ENCODE results near the gene SEC16B. TPM values are rescaled to one million over a fixed set of nuclear protein-coding genes. Genes with fewer than 3 reads are reported as not detected.

Gene SEC16B
- total and polyA plus RNA-seq, 2 of the 13 experiments (the other 11 are each of a cell fraction or from before 2014, with no cell fraction given), result 4.6 to 5.8 TPM

DNA sequence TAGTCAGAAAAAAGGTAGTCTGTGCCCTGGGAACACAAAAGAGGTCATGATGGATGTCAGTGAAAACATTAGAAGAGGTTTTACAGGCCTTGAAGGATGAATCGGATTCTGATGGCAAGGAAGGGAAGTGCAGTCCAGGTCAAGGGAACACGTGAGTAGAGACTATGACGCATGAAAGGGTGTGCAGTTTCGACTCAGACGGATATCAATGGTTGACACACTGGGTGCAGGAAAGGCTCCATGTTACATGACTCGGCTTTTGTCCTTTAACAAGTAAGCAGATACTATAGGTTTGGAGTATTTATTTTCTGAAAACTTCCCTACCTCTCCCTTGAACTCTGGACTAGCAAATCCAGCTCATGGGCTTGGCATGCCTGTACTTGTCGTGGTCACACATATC is 55.3 kb downstream of the SEC16B start:
- Histone ChIP-seq H3K4me3 (replicated peaks in 1 of 3; ENCODE audit: insufficient read depth in 1 of 3, low read depth in 2 of 3, low read length in 3 of 3) (no peak overlapping the region), H3K27me3 (ENCODE audit: control insufficient read depth in 1 of 2, insufficient read depth in 2 of 2, low read length in 2 of 2) (no peaks in the 10 kb centered on the region), H3K79me2 (ENCODE audit: insufficient read depth, low read length) (no peaks in the 10 kb centered on the region), H2AFZ (ENCODE audit: low read length) (no peak overlapping the region), H3K4me2 (ENCODE audit: low read depth, low read length) (peak overlapping the region; percentile 51), H3K36me3 (replicated peaks in 1 of 2; ENCODE audit: control insufficient read depth in 1 of 2, insufficient read depth in 2 of 2, low read length in 2 of 2) (no peaks in the 10 kb centered on the region), H3K4me1 (ENCODE audit: insufficient read depth, low read length) (peaks cover 17% of the 10 kb centered on the region), H3K9me3 (ENCODE audit: low read length) (no peaks in the 10 kb centered on the region), H4K20me1 (ENCODE audit: insufficient read depth, low read length) (no peaks in the 10 kb centered on the region), H3K27ac (ENCODE audit: extremely low read length, insufficient read depth, low read length) (no peak overlapping the region), H3K9ac (ENCODE audit: insufficient read depth, low read depth, low read length) (no peak overlapping the region)
- WGBS (ENCODE audit: low lambda C conversion rate), result 6% methylated on average over 7 of the region's 7 CpGs
- in situ Hi-C loops (cut with HindIII; ENCODE audit: extremely low pct_ligation_motif_present, low pct_unique_long_range_greater_than_20kb), result no loop called here
- CTCF ChIA-PET (ENCODE audit: low intra/inter-chr PET ratio, low total read pairs), result interaction anchor here (1.4 kb wide), 1 partner anchor 1017 kb away, joined by 5 read pairs; no protein-coding TSS in a partner anchor
- no TSS peak for BruUV-seq (replicated peaks)
- peak; percentile 36 for DNase-seq (ENCODE audit: low spot score)
- POLR2A ChIA-PET, result no interaction called here
- peak; percentile 62 for ATAC-seq
- intact Hi-C loops (cut with micrococcal nuclease; ENCODE audit: unreplicated experiment), result no loop called here
- peak; percentile 34 for FAIRE-seq
- no peak for TF ChIP-seq KLF15 (CRISPR knock-in tag; IDR thresholded peaks at IDR 0.05; ENCODE audit: borderline replicate concordance)
- TF ChIP-seq POGK (CRISPR knock-in tag; conservative IDR thresholded peaks at IDR 0.05), result no peak
- TF ChIP-seq, protein P1, sequence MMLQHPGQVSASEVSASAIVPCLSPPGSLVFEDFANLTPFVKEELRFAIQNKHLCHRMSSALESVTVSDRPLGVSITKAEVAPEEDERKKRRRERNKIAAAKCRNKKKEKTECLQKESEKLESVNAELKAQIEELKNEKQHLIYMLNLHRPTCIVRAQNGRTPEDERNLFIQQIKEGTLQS (CRISPR knock-in tag; IDR thresholded peaks at IDR 0.05), result no peak
- no peak for TF ChIP-seq HMG20A (CRISPR knock-in tag; IDR thresholded peaks at IDR 0.05; ENCODE audit: borderline replicate concordance)
- TF ChIP-seq SYNCRIP (IDR thresholded peaks at IDR 0.05; ENCODE audit: insufficient read depth, low read depth, low read length), result no peak
- no peak for TF ChIP-seq ZNF672 (CRISPR knock-in tag; IDR thresholded peaks at IDR 0.05)
- 0 out of 2 replicates have a peak, but pooled peaks have one; percentile 23 for TF ChIP-seq ZNF644 (CRISPR knock-in tag; IDR thresholded peaks at IDR 0.05; ENCODE audit: low read depth)
- TF ChIP-seq ZKSCAN1 (IDR thresholded peaks at IDR 0.05; ENCODE audit: low read length), result peak; percentile 86
- TF ChIP-seq ZSCAN25 (CRISPR knock-in tag; IDR thresholded peaks at IDR 0.05), result no peak
- TF ChIP-seq, protein P2, sequence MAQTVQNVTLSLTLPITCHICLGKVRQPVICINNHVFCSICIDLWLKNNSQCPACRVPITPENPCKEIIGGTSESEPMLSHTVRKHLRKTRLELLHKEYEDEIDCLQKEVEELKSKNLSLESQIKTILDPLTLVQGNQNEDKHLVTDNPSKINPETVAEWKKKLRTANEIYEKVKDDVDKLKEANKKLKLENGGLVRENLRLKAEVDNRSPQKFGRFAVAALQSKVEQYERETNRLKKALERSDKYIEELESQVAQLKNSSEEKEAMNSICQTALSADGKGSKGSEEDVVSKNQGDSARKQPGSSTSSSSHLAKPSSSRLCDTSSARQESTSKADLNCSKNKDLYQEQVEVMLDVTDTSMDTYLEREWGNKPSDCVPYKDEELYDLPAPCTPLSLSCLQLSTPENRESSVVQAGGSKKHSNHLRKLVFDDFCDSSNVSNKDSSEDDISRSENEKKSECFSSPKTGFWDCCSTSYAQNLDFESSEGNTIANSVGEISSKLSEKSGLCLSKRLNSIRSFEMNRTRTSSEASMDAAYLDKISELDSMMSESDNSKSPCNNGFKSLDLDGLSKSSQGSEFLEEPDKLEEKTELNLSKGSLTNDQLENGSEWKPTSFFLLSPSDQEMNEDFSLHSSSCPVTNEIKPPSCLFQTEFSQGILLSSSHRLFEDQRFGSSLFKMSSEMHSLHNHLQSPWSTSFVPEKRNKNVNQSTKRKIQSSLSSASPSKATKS (CRISPR knock-in tag; IDR thresholded peaks at IDR 0.05), result no peak
- TF ChIP-seq AFF4 (CRISPR knock-in tag; IDR thresholded peaks at IDR 0.05), result no peak
- TF ChIP-seq ZNF34 (CRISPR knock-in tag; IDR thresholded peaks at IDR 0.05; ENCODE audit: borderline replicate concordance), result no peak
- no peak for TF ChIP-seq GTF2F1 (IDR thresholded peaks at IDR 0.05; ENCODE audit: low read length)
- TF ChIP-seq, protein P3, sequence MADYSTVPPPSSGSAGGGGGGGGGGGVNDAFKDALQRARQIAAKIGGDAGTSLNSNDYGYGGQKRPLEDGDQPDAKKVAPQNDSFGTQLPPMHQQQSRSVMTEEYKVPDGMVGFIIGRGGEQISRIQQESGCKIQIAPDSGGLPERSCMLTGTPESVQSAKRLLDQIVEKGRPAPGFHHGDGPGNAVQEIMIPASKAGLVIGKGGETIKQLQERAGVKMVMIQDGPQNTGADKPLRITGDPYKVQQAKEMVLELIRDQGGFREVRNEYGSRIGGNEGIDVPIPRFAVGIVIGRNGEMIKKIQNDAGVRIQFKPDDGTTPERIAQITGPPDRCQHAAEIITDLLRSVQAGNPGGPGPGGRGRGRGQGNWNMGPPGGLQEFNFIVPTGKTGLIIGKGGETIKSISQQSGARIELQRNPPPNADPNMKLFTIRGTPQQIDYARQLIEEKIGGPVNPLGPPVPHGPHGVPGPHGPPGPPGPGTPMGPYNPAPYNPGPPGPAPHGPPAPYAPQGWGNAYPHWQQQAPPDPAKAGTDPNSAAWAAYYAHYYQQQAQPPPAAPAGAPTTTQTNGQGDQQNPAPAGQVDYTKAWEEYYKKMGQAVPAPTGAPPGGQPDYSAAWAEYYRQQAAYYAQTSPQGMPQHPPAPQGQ (CRISPR knock-in tag; IDR thresholded peaks at IDR 0.05; ENCODE audit: borderline replicate concordance), result no peak
- no peak for TF ChIP-seq ZSCAN20 (CRISPR knock-in tag; IDR thresholded peaks at IDR 0.05; ENCODE audit: borderline replicate concordance)

Measured in HepG2 (cell line).